Esophagus squamous epithelium (tissue), 4 donors: ENCODE measurements around the gene SLC39A13.

ENCODE experiments used
- POLR2A ChIP-seq, 4 donors: fragments of 450-650 bp; IDR thresholded peaks; one replicate each; pipeline ENCODE4 v1.6.1; 2017; ENCODE audit warnings: antibody characterized with exemption in 4 of 4, mild to moderate bottlenecking in 4 of 4, moderate library complexity in 3 of 4
- TF ChIP-seq, protein P1 (sequence below), 6 experiments: fragments of 450-650 bp in 4 of 6; fragments of 200-600 bp in 2 of 6; sonication (generic) in 2 of 6; IDR thresholded peaks; one replicate each; pipeline ENCODE4 v1.5.1; 2016 to 2019; ENCODE audit warnings: antibody characterized with exemption in 6 of 6, mild to moderate bottlenecking in 4 of 6, moderate library complexity in 4 of 6

DNA sequence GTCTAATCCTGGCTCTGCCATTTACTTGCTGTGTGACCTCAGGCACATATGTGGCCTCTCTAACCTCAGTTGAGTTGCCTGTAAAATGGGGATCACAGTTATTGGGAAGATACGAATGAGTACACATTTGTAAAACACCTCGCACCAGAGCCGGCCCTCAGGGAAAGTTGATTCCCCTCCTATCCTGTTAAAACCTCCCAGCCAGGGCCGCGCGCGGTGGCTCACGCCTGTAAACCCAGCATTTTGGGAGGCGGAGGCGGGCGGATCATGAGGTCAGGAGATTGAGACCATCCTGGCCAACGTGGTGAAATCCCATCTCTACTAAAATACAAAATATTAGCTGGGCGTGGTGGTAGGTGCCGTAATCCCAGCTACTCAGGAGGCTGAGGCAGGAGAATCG is 48.0 kb upstream of the SLC39A13 start:
- TF ChIP-seq, protein P1, sequence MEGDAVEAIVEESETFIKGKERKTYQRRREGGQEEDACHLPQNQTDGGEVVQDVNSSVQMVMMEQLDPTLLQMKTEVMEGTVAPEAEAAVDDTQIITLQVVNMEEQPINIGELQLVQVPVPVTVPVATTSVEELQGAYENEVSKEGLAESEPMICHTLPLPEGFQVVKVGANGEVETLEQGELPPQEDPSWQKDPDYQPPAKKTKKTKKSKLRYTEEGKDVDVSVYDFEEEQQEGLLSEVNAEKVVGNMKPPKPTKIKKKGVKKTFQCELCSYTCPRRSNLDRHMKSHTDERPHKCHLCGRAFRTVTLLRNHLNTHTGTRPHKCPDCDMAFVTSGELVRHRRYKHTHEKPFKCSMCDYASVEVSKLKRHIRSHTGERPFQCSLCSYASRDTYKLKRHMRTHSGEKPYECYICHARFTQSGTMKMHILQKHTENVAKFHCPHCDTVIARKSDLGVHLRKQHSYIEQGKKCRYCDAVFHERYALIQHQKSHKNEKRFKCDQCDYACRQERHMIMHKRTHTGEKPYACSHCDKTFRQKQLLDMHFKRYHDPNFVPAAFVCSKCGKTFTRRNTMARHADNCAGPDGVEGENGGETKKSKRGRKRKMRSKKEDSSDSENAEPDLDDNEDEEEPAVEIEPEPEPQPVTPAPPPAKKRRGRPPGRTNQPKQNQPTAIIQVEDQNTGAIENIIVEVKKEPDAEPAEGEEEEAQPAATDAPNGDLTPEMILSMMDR (IDR thresholded peaks at IDR 0.05) = no peak
- no peak for TF ChIP-seq POLR2A (IDR thresholded peaks at IDR 0.05)
